ENCODE results near the gene TUBB4B.
"Not testable (repeated sequence)": the region's sequence is repeated elsewhere in the genome, so short reads cannot be mapped to it uniquely, and the experiment has no call there.

TUBB4B gene

GRCh38 chr9:137237759-137238726 is 3.0 kb upstream of the TUBB4B start:
- DNase-seq, result no peak

GRCh38 chr9:137239541-137240200 is 1.4 kb upstream of the TUBB4B start:
- peak; percentile 54 for DNase-seq

DNA sequence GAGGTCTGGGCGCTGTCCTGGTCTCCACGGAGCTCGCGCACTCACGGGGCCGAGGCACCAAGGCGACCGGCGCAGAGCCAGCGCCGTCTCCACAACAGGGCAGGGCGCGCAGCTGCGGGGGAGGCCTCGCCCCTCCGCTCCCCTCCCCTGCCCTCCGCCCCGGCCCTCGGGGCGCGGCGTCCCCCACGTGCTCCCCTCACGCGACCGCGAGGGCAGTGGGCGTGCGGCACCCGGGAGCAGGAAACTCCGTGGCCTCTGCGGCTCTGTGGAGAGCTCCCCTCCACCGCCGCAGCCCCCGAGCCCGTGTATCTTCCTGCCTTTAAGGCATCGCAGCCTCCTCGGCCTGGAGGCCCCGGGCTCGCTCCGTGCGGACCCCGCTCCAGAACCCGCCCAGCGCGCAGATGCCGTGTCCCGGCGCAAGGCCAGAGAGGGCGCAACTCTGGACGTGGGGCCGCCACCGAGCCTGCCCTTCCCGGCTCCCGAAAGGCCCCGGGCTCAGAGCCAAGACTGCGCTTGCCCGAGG is 708 bp upstream of the TUBB4B start:
- DNase-seq, result peak; percentile 69

DNA sequence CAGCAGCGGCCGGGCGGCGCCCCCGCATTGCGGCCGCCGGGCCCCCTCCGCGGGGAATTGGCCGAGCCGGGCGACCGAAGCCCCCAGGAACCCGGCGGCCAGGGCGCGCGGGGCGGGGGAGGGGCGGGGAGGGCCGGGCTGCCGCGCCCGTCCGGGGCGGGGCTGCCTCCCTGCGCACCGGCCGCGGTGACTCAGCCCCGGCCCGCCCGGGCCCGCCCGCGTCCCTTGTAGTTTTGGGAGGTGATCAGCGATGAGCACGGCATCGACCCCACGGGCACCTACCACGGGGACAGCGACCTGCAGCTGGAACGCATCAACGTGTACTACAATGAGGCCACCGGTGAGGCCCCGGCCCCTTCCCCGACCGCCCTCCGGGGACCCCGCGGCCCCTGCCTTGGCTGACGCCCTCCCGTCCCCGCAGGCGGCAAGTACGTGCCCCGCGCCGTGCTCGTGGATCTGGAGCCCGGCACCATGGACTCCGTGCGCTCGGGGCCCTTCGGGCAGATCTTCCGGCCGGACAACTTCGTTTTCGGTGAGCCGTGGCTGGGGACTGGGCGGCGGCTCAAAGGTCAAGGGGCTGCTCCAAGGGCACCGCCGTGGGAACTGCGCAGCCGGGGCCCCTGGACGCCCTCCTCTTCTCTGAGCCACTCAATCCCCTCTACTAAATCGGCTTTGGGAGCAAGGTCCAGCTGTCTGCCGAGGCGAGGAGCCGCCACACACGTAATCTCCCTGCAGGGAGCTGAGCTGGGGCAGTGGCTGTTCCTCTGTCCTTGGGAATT is 592 bp downstream of the TUBB4B start:
- no peak for DNase-seq

GRCh38 chr9:137242269-137243203 is 1.4 kb downstream of the TUBB4B start:
- DNase-seq, result no peak

- not testable (repeated sequence) for DNase-seq
These were observed 2.2 kb downstream of the TUBB4B start for GRCh38 chr9:137243266-137243625.

GRCh38 chr9:137243626-137244485 is 2.8 kb downstream of the TUBB4B start:
- DNase-seq, result no peak

DNA sequence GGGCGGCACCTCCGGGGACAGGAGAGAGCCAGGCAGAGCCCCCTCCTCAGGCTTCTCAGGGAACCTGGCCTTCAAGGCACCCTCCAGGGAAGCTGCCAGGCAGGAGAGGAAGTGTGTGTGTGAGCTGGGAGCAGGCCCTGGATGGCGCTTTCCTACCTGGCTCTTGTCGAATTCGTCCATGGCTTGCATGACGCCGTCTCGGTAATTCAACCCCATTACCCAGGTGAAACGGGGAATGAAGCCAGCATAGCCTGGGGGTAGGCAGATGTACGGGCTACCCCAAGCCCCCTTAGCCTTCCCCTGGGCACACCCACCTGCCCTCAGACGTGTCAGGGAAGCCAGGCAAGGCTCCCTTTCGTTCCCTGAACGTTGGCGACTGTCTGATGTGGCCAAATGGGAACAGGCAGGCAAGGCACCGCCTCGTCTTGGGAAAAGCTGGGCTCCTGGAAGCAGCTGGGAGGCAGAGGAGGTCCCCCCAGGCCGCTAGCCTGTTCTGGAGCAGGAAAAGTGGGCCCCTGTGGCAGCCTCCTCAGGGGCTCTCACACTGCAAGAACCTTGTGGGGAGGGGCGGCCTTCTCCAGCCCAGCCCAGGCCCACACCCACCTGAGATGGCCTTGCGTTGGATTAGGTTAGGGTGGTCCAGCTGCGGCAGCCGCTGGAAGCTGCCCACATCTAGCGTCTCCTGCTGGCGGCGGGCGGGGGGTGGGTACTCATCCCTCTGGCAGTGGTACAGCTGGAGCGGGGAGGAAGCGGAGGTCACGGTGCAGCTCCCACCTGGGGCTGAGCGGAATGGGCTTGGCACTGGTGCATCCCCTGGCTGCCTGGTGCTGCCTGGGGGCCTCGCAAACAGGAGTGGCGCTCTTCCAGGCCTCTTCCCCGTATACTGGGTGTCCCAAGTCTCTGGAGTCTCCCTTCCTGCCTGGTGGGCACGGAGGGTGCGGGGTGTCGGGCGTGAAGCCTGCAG is 3.7 kb downstream of the TUBB4B start:
- DNase-seq, result peak; percentile 47

GRCh38 chr9:137245450-137246421 is 4.6 kb downstream of the TUBB4B start:
- DNase-seq, result peak; percentile 51

DNA sequence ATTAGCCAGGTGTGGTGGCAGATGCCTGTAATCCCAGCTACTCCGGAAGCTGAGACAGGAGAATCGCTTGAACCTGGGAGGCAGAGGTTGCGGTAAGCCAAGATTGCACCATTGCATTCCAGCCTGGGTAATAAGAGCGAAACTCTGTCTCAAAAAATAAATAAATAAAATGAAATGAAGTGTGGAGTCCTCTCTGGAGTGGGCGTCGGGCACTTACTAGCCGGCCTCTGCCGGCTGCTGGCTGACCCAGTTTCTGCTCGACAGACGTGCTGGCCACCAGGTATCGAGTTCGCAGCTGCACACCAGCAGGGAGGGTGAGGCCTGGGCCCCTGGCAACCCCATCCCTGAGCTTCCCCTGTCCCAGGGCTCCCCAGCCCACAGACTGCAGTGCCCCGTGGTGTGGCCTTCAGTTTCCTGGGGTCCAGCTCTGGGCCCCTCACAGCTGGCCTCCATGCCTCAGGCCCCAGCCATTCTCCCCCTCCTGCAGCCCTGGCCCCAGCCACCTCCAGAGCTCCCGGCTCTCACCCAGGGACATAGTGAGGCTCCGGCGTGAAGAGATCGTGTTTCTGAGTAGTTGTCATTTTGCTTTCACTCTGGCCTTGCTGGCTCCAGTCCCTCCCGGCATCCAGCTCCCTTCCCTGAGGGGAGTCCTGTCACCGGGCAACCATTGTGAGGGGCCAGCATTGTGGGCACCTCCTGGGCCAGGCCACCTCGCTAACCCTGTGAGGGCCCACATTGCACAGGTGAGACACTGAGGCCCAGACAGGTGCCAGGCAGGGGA is 6.2 kb downstream of the TUBB4B start:
- peak; percentile 23 for DNase-seq

DNA sequence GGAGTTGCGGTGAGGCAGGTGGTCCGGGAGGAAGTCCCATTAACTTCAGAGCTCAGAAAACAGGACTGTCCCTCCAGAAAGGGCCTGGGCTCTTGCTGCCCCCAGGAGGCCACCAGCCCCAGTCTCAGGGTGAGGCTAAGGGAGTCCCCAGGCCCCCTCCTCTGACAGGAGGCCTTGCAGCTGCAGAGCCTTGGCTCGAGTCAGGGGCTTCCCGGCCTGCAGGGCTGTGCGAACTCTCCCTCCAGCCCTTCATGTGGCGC is 6.8 kb downstream of the TUBB4B start:
- DNase-seq, result no peak

DNA sequence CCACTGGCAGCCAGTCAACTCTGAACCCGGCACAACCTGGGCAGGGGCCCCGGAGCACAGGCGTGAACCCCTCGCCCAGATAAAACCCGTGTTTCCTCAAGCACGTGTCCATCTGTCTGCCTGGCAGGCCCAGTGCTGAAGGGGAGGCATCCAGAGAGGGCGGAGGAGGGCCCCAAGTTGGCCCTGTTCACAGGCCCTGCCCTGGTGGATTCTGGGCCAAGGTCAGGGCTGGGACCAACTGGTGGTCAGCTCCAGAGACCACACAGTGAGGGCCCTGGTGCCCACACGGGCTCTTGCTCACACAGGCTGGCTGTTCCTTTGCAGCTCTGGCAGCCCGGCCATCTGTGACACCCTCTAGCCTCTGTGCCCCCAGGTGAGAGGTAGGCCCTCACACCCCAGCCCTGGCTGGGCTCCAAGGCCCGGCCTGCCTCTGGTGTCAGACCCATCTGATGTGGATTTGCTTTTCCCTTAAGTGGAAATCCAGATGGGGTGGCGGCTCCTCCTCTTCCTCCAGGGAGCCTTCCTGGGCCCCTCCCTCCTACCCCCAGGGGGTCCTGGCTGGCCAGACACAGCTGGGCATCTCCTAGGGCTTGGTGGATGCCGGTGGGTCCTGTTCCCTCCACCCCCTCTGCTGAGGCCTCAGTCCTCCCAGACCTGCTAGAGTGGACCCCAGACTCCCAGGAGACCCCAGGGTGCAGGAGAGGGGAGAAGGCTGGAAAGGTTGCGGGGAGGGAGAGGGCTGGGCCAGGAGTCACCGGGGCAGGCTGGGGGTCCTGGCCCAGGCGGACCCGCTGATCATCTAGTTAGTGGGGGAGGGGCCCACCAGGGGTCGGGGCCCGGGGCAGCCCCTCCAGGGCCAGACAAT is 9.5 kb downstream of the TUBB4B start:
- no peak for DNase-seq

DNA sequence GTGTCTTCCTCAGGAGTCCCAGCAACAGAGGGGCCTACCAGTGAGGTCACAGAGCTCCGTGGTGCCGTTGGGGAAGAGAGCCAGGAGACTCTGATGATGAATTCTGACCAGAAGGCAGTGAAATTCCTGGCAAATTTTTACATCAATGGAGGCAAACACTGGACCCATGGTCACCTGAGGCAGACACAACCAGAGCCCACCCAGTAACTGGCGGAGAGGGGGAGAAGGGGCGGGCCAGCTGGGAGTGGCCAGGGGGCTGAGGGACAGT is 10.0 kb downstream of the TUBB4B start, which contains the start of gene STPG3:
Gene STPG3 (plus strand): TSS at position 93 of the 268 bp plus-strand sequence. CDS start 1 bp downstream, at position 94.
- DNase-seq, result no peak

GRCh38 chr9:137251490-137252268 is 10.6 kb downstream of the TUBB4B start:
- no peak for DNase-seq

GRCh38 chr9:137252555-137253506 is 11.7 kb downstream of the TUBB4B start:
- no peak for DNase-seq

Measured in DMS79 treated with DMSO at 0.1 percent for 48 hours (cell line).